ENCODE measurements around the gene LGALS4.
"Not testable (repeated sequence)": the region's sequence is repeated elsewhere in the genome, so short reads cannot be mapped to it uniquely, and the experiment has no call there.

LGALS4 gene

DNA sequence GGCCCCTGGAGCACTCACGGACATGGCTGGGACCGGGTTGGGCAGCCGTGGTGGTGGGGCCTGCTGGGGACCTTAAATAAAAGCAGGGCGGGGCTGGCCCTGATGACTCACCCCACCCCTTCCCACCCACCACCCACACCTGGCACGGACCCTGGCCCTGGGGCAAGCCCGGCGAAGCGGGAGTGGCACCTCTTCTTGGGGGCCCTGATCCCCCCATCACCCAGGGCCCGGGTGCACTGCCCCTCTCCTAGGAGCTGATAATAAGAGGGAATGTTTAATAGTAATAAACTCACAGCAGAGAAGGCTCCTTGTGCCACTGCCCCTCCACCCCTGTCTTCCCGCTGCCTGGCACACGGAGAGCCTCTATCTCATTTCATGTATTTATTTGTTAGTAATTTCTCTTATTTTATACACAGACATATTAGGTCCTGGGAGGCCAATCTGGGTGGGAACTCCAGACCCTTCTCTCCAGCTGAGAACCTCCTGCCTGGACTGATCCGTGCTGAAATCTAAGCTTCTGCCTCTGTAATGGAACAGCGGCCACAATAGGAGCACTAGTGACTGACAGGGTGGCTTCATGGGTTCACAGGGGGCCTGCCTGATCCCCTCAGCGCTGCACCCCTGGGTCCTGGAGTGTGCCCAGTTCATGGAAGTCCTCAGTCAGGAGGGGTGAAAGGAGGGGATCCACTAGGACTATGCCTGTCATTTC is 39.1 kb downstream of the LGALS4 start, which contains the start of gene LGALS7:
LGALS7 (minus strand) TSS at position 49 of the 709 bp plus-strand sequence; CDS start at position 24, 25 bp downstream.
- Histone ChIP-seq H3K4me2 (ENCODE audit: low read length) (no peak within 1 kb of the TSS), H3K9me3 (ENCODE audit: control insufficient read depth, low read length) (no peaks in the 10 kb centered on the region), H2AFZ (no peak within 1 kb of the TSS), H3K9ac (no peak within 1 kb of the TSS), H3K79me2 (no peaks in the 10 kb centered on the region), H3K27me3 (ENCODE audit: control insufficient read depth, insufficient read depth, low read length) (no peaks in the 10 kb centered on the region), H3K27ac (no peak within 1 kb of the TSS), H3K4me3 (ENCODE audit: low read depth, low read length) (no peak within 1 kb of the TSS), H3K36me3 (ENCODE audit: control insufficient read depth, insufficient read depth, low read length) (no peaks in the 10 kb centered on the region), H3K4me1 (no peaks in the 10 kb centered on the region)
- TF ChIP-seq, protein P1, sequence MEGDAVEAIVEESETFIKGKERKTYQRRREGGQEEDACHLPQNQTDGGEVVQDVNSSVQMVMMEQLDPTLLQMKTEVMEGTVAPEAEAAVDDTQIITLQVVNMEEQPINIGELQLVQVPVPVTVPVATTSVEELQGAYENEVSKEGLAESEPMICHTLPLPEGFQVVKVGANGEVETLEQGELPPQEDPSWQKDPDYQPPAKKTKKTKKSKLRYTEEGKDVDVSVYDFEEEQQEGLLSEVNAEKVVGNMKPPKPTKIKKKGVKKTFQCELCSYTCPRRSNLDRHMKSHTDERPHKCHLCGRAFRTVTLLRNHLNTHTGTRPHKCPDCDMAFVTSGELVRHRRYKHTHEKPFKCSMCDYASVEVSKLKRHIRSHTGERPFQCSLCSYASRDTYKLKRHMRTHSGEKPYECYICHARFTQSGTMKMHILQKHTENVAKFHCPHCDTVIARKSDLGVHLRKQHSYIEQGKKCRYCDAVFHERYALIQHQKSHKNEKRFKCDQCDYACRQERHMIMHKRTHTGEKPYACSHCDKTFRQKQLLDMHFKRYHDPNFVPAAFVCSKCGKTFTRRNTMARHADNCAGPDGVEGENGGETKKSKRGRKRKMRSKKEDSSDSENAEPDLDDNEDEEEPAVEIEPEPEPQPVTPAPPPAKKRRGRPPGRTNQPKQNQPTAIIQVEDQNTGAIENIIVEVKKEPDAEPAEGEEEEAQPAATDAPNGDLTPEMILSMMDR (IDR thresholded peaks at IDR 0.05) = no peak

DNA sequence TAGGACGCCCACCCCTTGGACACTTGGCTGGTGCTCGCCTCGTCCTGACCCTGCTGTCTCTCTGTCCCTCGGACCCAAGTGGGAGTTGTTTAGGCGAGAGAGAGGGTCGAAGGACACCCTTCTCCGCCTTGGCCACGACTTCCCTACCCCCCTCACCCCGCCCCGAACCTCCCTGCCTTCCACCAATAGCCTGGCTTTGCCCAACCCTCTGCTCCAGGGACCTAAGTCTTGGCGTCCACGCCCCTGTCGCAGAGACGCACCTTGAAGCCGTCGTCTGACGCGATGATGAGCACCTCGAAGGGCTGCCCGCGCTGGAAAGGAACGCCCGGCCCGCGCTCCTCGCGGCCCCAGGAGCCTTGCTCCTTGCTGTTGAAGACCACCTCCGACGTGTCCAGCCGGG is 41.2 kb downstream of the LGALS4 start:
- H3K36me3 ChIP-seq (ENCODE audit: control insufficient read depth, insufficient read depth, low read length); H3K4me1 ChIP-seq; H3K4me2 ChIP-seq (ENCODE audit: low read length); H3K79me2 ChIP-seq; H2AFZ ChIP-seq; H3K4me3 ChIP-seq (ENCODE audit: low read depth, low read length); H3K27me3 ChIP-seq (ENCODE audit: control insufficient read depth, insufficient read depth, low read length); H3K9ac ChIP-seq; H3K27ac ChIP-seq; H3K9me3 ChIP-seq (ENCODE audit: control insufficient read depth, low read length): not testable (repeated sequence)

DNA sequence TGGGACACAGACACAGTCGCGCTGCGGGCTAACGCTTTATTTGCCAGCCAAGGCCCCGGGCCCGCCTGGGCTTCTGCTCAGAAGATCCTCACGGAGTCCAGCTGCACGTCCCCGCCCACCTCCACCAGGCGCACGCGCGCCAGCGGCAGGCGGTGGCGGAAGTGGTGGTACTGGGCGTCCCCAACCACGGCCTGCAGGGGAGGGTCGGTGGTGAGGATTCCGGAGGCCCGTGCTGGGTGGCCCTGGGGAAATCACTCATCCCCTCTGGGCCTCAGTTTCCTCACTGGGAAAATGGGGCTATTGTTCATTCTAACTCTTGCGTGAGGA is 41.8 kb downstream of the LGALS4 start:
- not testable (repeated sequence) for H3K27ac ChIP-seq; H3K4me2 ChIP-seq (ENCODE audit: low read length); H3K79me2 ChIP-seq; H3K9ac ChIP-seq; H3K4me3 ChIP-seq (ENCODE audit: low read depth, low read length); H3K9me3 ChIP-seq (ENCODE audit: control insufficient read depth, low read length); H2AFZ ChIP-seq; H3K4me1 ChIP-seq; H3K27me3 ChIP-seq (ENCODE audit: control insufficient read depth, insufficient read depth, low read length); H3K36me3 ChIP-seq (ENCODE audit: control insufficient read depth, insufficient read depth, low read length)

DNA sequence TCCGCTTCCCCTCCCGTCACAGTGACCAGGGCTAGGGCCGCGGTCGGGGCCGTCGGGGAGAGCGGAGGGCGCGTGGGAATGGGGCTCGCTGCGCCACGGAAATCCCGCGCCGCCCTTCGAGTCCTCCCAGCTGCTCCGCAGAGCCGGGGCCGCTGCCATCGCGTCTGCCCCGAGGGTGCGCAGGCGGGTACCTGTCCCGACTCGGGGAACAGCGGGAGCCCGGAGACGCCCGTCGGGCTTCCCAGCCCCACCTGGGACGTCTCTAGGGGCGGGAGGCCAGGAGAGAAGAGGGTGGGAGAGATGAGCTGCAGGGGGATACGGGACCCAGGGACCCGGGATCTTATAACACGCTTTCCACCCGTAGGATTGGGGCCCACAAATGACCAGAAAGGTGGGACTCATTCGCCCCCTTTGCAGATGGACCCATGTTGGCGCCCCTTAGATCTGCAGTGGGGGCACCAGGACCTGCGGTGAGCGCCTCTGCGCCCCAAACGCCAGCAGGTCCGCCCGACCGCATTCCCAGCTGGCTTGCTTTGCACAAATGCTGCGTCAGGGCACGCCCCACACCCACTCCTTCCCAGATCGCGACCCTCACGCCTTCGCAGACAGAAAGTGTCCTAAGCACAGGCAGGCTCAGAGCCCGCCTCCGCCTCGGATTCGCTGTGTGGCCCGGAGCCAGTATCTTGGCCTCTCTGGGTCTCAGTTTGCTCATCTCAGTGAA is 42.4 kb downstream of the LGALS4 start:
- peak overlapping the region; percentile 30 for H3K4me2 ChIP-seq (ENCODE audit: low read length)
- not testable (repeated sequence) for H3K9me3 ChIP-seq (ENCODE audit: control insufficient read depth, low read length); H3K9ac ChIP-seq; H2AFZ ChIP-seq; H3K27me3 ChIP-seq (ENCODE audit: control insufficient read depth, insufficient read depth, low read length); H3K4me3 ChIP-seq (ENCODE audit: low read depth, low read length); H3K79me2 ChIP-seq; H3K36me3 ChIP-seq (ENCODE audit: control insufficient read depth, insufficient read depth, low read length); H3K4me1 ChIP-seq; H3K27ac ChIP-seq

DNA sequence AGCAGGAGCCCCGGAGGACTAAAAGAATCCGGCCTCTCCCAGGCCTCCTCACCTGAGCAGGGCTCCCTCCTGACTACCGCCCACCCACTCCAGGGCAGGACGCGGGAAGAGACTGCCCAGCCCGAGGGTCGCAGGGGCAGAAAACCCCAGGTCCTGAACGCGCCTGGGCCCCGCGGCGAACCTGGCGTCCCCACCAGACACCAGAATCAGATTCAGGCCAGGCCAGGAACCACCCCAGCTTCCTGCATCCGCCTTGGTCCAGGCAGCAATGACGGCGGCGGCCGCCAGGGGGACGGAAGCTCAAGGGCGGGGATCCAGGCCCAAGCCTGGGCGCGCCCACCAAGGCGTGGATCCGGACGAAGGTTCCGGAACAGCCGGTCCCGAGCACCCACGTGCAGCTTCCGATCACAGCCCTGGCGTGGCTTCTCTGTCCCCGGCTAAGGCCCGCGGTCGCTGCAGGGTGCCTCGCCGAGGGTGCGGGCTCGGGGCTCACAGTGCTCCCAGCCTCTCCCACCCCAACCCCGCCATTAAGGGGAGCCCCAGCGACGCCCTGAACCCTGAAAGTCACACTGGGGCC is 43.0 kb downstream of the LGALS4 start:
- no peak overlapping the region for H3K27ac ChIP-seq
- no peaks in the 10 kb centered on the region for H3K4me1 ChIP-seq
- H3K27me3 ChIP-seq (ENCODE audit: control insufficient read depth, insufficient read depth, low read length) = no peaks in the 10 kb centered on the region
- H3K9ac ChIP-seq = no peak overlapping the region
- H3K4me3 ChIP-seq (ENCODE audit: low read depth, low read length) = no peak overlapping the region
- H3K9me3 ChIP-seq (ENCODE audit: control insufficient read depth, low read length) = no peaks in the 10 kb centered on the region
- H3K79me2 ChIP-seq = no peaks in the 10 kb centered on the region
- TF ChIP-seq, protein P1 (IDR thresholded peaks at IDR 0.05) = peak; percentile 22
- H2AFZ ChIP-seq = peak overlapping the region; percentile 8
- no peaks in the 10 kb centered on the region for H3K36me3 ChIP-seq (ENCODE audit: control insufficient read depth, insufficient read depth, low read length)
- peak overlapping the region; percentile 30 for H3K4me2 ChIP-seq (ENCODE audit: low read length)

DNA sequence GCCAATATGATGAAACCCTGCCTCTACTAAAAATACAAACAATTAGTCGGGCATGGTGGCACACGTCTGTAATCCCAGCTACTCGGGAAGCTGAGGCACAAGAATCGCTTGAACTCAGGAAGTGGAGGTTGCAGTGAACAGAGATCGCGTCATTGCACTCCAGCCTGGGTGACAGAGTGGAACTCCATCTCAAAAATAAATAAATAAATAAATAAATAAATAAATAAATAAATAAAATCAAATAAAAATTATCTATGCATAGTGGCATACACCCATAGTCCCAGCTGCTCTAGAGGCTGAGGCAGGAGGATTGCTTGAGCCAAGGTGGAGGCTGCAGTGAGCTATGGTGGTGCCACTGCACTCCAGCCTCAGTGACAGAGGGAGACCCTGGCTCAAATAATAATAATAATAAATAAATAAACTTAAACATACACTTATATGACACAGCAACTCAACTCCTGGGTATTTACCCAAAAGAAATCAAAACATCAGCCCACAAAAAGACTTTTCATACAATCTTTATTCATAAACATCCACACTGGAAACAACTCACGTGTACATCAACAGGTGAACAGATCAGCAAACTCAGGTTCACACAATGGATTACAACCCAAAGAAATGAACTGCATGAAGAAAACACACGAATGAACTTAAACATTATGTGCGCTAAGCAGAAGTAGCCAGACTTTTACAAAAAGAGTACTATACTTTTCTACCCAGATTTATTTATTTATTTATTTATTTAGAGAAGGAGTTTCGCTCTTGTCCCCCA is 46.3 kb downstream of the LGALS4 start:
- Histone ChIP-seq H3K9me3 (ENCODE audit: control insufficient read depth, low read length) (no peaks in the 10 kb centered on the region), H3K9ac (no peak overlapping the region), H3K79me2 (no peaks in the 10 kb centered on the region), H3K27ac (no peak overlapping the region), H2AFZ (no peak overlapping the region), H3K27me3 (ENCODE audit: control insufficient read depth, insufficient read depth, low read length) (no peaks in the 10 kb centered on the region), H3K4me3 (ENCODE audit: low read depth, low read length) (no peak overlapping the region), H3K4me1 (no peaks in the 10 kb centered on the region), H3K36me3 (ENCODE audit: control insufficient read depth, insufficient read depth, low read length) (no peaks in the 10 kb centered on the region), H3K4me2 (ENCODE audit: low read length) (no peak overlapping the region)
- TF ChIP-seq, protein P1 (IDR thresholded peaks at IDR 0.05) = no peak
